ENCODE data around the gene CCDC57. TPM values are rescaled to one million over a fixed set of nuclear protein-coding genes. Genes with fewer than 3 reads are reported as not detected.
A peak's percentile ranks its signal among the peaks of the same experiment; 100 is the strongest.

Gene CCDC57
- total and polyA plus RNA-seq, 8 donors, result 43.9 to 166 (median 75.4) TPM

GRCh38 chr17:82236142-82236971 is 23.7 kb upstream of the CCDC57 start:
- H3K27me3 ChIP-seq, result no peaks in the 10 kb centered on the region
- peak overlapping the region in 4 of 5 donors; percentile 17 to 86 (median 58) for H3K27ac ChIP-seq
- 41 to 76% (median 43%) methylated on average over 18 to 44 of the region's 44 CpGs for WGBS, 5 donors
- DNase-seq, result peak; percentile 75 to 90
- no peak overlapping the region for H3K4me3 ChIP-seq
- H3K4me1 ChIP-seq, result peaks cover 71 to 100% (median 90%) of the 10 kb centered on the region in 4 donors
- H3K9me3 ChIP-seq, result no peaks in the 10 kb centered on the region
- peaks cover 13 to 48% (median 29%) of the 10 kb centered on the region in 4 donors for H3K36me3 ChIP-seq
- intact Hi-C loops (cut with DNase I; ENCODE audit: low total_unique reads), result no loop called here
- TF ChIP-seq CTCF (IDR thresholded peaks at IDR 0.05) (peak in 5 of 7 experiments; percentile 83 to 95 (median 92)), POLR2AphosphoS5 (IDR thresholded peaks at IDR 0.05) (peak in 1 of 3 donors; percentile 14), POLR2A (IDR thresholded peaks at IDR 0.05) (no peak), EP300 (IDR thresholded peaks at IDR 0.05) (no peak)

- Histone ChIP-seq H3K4me1 (peaks cover 70 to 100% (median 90%) of the 10 kb centered on the region in 4 donors), H3K27ac (peak overlapping the region in 3 of 5 donors; percentile 30 to 86 (median 85)), H3K27me3 (no peaks in the 10 kb centered on the region), H3K4me3 (no peak overlapping the region), H3K9me3 (no peaks in the 10 kb centered on the region), H3K36me3 (peaks cover 13 to 42% (median 29%) of the 10 kb centered on the region in 4 donors)
- 52 to 65% (median 56%) methylated on average over 15 of the region's 15 CpGs for WGBS, 5 donors
- TF ChIP-seq EP300 (IDR thresholded peaks at IDR 0.05), result no peak
- TF ChIP-seq POLR2AphosphoS5 (IDR thresholded peaks at IDR 0.05), result no peak
- no peak for TF ChIP-seq POLR2A (IDR thresholded peaks at IDR 0.05)
- TF ChIP-seq CTCF (IDR thresholded peaks at IDR 0.05), result no peak
- DNase-seq, result peak in 1 of 2 donors; percentile 82
- intact Hi-C loops (cut with DNase I; ENCODE audit: low total_unique reads), result no loop called here
These were observed 23.1 kb upstream of the CCDC57 start for GRCh38 chr17:82235775-82236141.

GRCh38 chr17:82235056-82235774 is 22.6 kb upstream of the CCDC57 start:
- Histone ChIP-seq H3K27me3 (no peaks in the 10 kb centered on the region), H3K4me1 (peaks cover 70 to 100% (median 90%) of the 10 kb centered on the region in 4 donors), H3K4me3 (no peak overlapping the region), H3K36me3 (peaks cover 13 to 36% (median 29%) of the 10 kb centered on the region in 4 donors), H3K9me3 (no peaks in the 10 kb centered on the region), H3K27ac (peak overlapping the region in 3 of 5 donors; percentile 30 to 86 (median 85))
- no peak for DNase-seq
- intact Hi-C loops (cut with DNase I; ENCODE audit: low total_unique reads), result no loop called here
- 69 to 83% (median 76%) methylated on average over 12 to 19 of the region's 19 CpGs for WGBS, 5 donors
- TF ChIP-seq CTCF (IDR thresholded peaks at IDR 0.05) (no peak), POLR2AphosphoS5 (IDR thresholded peaks at IDR 0.05) (no peak), POLR2A (IDR thresholded peaks at IDR 0.05) (no peak), EP300 (IDR thresholded peaks at IDR 0.05) (no peak)

Data from stomach (tissue), 9 donors.